Iris pigment epithelial cell (primary cell): ENCODE data around the gene GARIN5B.

Experiments used
- DNase-seq: peaks from one replicate; pipeline ENCODE4 v3.0.0-alpha.2; 2011; ENCODE audit warnings: low read depth

Gene GARIN5B

GRCh38 chr19:55322204-55322885, 40.7 kb downstream of the GARIN5B start:
- DNase-seq: no peak

DNA sequence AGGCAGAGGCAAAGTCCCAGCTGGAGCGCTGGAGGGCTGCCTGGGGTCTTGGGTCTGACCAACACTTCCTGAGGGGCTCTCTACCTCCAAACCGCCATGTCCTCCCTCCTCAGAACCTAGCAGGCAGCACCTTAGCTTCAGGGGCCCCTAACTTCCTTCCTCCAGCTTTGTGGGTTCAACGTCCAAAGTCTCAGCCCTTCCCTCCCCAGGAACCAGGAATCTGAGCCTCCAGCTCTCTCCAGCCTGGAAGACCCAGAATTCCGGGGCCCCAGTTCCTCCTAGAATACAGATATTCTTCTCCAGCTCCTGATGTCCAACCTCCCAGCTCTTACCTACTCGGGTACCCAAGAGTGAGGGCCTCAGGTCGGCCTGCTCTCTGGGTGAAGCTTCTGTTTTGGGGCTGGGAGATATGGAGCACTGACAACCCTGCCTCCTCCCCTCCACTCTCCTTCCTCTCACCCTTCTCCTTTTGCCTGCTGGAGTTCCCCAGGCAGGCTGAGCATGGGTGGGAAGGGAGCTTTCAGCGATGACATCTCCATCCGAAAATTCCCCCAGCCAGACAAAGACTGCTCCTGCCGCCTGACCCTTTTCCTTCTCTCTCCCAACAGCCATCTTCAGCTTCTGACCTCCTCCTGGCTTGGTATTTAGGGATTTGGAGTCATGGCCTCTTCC, 41.5 kb downstream of the GARIN5B start:
- DNase-seq: no peak

- DNase-seq: no peak
Observed at GRCh38 chr19:55320844-55321419, 42.1 kb downstream of the GARIN5B start.

DNA sequence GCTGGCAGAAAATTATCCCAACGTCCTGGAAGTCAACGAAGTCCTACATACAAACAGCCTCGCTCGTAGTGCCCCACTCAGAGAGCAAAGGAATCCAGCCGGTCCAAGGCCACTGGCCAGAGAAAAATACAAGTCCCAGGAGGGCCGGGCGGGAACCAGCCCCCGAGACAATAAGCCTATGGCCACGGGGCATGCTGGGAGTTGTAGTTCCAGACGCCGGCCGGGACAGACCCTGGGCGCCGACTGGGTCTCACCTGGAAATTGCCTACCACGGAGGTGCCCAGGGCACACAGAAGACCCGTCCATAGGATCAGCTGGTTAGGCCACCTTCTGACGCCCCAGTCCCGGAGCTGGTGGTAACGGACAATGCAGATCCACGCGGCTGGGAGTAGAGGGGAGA, 43.3 kb downstream of the GARIN5B start:
- peak; percentile 43 for DNase-seq

DNA sequence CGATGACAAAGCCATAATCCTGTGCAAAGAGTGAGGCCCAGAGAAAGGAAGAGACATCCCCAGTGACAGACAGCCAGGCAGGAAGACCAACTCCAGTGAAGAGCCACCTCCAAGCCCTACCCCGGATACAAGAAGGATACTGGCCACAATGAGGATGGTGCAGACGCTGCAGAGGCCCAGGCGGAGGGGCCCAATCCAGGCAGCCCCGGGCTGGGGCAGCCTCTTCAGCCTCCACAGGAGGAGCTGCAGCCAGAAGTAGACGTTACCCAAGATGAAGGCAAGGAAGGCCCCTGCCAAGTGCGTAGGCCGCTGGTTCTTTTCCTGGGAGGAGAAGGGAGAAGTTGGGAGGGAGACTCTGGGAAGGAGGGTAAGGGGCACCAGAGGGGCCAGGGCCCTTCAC, 46.4 kb downstream of the GARIN5B start:
- no peak for DNase-seq

DNA sequence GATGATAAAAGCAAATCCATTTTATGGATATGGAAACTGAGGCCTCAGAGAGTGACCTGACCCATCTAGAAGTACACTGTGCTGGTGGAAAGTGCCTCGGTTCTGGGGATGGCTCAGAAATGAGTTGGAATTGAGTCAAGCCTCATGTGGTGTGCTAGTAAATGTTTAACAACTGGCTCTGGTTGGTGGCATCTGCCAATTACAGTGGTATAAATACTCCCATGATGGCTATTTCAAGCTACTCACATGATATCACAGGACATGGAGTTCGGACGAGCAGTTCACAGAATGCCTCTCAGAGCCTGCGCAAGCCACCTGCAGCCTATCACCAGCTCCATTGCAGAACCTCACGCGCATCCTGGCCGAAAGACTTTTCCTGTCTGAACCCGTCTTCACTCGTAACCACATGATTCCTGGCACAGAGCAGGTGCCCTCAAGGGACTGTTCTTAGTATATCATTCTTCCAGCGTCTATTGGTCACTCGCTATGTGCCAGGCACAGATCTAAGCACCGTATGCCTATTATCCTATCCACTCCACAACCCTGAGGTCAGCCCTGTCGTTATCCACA, 47.0 kb downstream of the GARIN5B start:
- no peak for DNase-seq

DNA sequence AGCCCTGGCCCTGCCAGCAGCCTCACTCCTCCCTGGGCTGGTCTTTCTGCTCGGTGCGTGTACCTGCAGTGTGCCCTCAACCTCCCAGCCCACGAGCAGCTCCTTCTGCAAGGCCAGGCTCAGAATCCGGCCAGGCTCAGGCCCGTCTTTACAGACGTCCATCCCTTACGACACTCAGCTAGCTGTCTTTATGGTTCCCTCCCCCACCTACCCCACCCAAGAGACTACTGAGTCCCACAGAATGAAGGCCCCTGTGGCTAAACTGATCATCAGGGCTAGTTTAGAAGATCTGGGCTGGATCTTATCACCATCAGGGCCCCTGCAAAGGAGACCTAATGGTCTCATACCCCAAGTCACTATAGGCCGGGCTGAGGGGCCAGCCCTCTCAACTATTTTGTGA, 48.7 kb downstream of the GARIN5B start:
- no peak for DNase-seq

DNA sequence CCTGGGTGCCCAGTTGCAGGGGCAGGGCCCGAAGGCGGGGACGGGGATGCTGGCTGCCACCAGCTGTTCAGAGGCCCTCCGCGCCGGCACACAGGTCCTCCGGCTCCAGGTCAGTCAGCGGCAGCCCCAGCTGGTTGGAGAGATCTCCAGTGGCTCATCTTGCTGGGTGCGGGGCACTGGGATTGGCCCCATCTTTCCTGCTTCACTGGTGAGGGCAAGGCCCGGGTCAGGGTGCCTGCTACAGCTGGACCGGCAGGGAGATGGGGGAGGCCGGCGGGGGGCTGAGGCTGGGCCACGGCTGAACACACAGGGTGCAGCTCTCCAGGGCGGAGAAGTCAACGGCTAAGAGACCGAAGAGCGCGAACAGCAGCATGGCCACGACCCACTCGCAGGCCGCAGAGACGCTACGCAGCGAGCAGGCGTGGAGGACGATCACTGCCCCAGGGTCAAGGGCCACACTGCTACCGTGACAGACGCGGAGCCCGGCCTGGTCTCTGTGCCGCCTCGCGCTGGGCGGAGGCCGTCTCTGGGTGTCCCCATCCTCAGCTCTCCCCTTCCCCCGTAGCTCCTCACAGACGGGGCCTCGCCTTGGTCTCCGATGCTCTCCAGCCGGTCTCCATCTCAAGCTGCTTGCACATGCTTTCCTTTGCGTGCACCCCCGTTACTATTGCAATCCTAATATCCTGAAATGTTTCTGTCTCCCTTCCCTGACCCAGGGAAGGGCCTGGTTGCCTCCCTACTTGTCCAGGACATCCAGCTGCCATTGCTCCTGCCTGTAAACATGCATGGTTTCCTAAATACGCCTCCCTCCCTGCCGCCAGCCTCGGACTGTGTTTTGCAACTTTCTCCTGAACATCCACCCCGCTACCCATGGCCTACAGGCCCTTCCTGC, 50.2 kb downstream of the GARIN5B start:
- no peak for DNase-seq

- DNase-seq: no peak
Observed at GRCh38 chr19:55311797-55312196, 51.3 kb downstream of the GARIN5B start.

GRCh38 chr19:55311397-55311796, 51.7 kb downstream of the GARIN5B start:
- DNase-seq: no peak

DNA sequence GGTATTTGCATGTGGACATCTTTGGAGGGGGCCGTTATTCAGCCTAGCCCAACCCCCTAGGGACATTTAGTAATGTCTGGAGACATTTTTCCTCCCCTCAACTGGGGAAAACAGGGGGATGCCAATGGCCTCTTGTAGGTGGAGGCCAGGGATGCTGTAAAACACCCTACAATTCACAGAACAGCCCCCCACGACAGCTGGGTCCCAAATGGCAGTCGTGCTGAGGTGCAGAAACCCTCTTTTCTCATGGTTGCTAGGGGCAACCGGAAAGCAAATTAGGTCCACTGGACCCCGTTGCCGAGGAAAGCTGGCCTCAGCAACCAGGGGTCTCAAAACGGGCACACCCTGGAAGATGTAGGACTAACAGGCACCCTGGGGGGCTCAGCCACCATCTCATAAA, 52.6 kb downstream of the GARIN5B start:
- no peak for DNase-seq

GRCh38 chr19:55309448-55309847, 53.6 kb downstream of the GARIN5B start:
- no peak for DNase-seq

- DNase-seq: no peak
Observed at GRCh38 chr19:55308281-55308680, 54.8 kb downstream of the GARIN5B start.

- no peak for DNase-seq
Observed at GRCh38 chr19:55306712-55307111, 56.3 kb downstream of the GARIN5B start.

DNA sequence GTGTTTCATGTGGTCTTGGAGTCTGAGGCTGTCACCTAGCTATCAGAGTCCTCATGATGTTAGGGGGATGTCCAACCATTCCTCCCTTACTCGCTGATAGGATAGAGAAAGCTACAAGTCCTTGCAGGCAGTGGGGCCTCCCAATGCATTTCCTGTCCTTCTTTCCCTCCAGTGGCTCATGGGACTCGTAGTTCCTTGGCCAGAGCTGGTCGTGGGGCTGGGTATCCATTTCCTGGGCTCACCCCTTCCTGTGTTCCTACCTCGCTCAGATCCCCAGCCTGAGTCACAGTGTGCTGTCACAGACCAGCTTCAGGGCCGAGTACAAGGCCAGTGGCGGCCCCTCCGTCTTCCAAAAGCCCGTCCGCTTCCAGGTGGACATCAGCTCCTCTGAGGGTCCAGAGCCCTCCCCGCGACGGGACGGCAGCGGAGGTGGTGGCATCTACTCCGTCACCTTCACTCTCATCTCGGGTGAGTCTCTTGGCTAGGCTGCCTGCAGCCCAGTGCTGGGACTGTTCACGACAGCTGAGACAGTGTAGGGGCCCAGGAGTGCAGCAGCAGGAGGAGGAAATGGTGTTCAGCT, 57.0 kb downstream of the GARIN5B start:
- DNase-seq: no peak

GRCh38 chr19:55305491-55305890, 57.6 kb downstream of the GARIN5B start:
- DNase-seq: no peak

DNA sequence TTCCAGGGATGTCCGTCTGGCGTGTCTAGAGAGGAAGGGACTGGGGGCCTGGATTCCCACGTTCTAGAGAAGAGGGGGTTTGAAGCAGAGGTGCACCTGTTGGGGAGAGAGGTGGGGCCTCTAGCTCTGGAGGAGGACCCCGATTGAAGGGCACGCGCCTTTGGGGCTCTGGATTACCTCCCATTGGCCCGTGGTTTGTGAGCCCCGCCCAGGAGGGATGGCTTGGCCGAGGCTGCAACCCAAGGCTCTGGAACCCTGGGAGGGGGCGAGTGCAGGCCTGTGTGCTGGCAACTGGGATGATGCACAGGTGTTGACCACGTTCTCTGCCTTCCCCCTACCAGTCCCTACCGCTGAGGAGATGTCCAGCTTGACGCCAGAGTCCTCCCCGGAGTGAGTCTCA, 58.1 kb downstream of the GARIN5B start:
- DNase-seq: no peak
